Right atrium auricular region (tissue), 2 donors: Measurements from ENCODE around the gene AGTR1. TPM values are rescaled to one million over a fixed set of nuclear protein-coding genes. Genes with fewer than 3 reads are reported as not detected.
"Not testable (repeated sequence)": the region's sequence is repeated elsewhere in the genome, so short reads cannot be mapped to it uniquely, and the experiment has no call there.

Experiments
- DNase-seq: peaks from one replicate; pipeline ENCODE4 v3.0.0-alpha.2; 2019; ENCODE audit warnings: low spot score
- H3K27ac ChIP-seq, 2 donors: fragments of 200-600 bp; sonication (generic); 1 replicate in 1 of 2; 2 replicates in 1 of 2; pipeline ENCODE4 v1.5.1; 2016 to 2019
- H3K27me3 ChIP-seq, 2 donors: fragments of 200-600 bp; sonication (generic); one replicate each; pipeline versions ENCODE4 v1.5.1 to v1.6.0; 2017 to 2019
- H3K36me3 ChIP-seq: fragments of 200-600 bp; sonication (generic); one replicate; pipeline ENCODE4 v1.5.1; 2016
- H3K4me1 ChIP-seq, 2 donors: fragments of 200-600 bp; sonication (generic); one replicate each; pipeline versions ENCODE4 v1.5.1 to v1.6.0; 2017 to 2019
- H3K4me3 ChIP-seq, 2 donors: fragments of 200-600 bp; sonication (generic); 1 replicate in 1 of 2; 2 replicates in 1 of 2; pipeline ENCODE4 v1.5.1; 2017 to 2019; ENCODE audit warnings: mild to moderate bottlenecking in 1 of 2, moderate library complexity in 1 of 2
- H3K9me3 ChIP-seq, 2 donors: fragments of 200-600 bp; sonication (generic); one replicate each; pipeline ENCODE4 v1.5.1; 2019
- total RNA-seq, 2 donors: library from RNA; depleted of rRNA; stranded (reverse); fragments of >200 nt; gene quantifications; one replicate each; pipeline ENCODE4 v1.1.0, GENCODE V29; 2016
- TF ChIP-seq, protein P1 (sequence below), 2 donors: fragments of 200-600 bp; sonication (generic); IDR thresholded peaks; one replicate each; pipeline ENCODE4 v1.5.1; 2019; ENCODE audit warnings: antibody characterized with exemption in 2 of 2

Gene AGTR1
- total RNA-seq, 2 donors from 2014 or later: 22.6 to 35.2 TPM

GRCh38 chr3:148741219-148741618 is 43.5 kb downstream of the AGTR1 start:
- DNase-seq: no peak
- Histone ChIP-seq H3K4me1 (no peaks in the 10 kb centered on the region), H3K9me3 (no peaks in the 10 kb centered on the region), H3K36me3 (no peaks in the 10 kb centered on the region), H3K27ac (no peak overlapping the region), H3K4me3 (no peak overlapping the region), H3K27me3 (no peaks in the 10 kb centered on the region)
- TF ChIP-seq, protein P1, sequence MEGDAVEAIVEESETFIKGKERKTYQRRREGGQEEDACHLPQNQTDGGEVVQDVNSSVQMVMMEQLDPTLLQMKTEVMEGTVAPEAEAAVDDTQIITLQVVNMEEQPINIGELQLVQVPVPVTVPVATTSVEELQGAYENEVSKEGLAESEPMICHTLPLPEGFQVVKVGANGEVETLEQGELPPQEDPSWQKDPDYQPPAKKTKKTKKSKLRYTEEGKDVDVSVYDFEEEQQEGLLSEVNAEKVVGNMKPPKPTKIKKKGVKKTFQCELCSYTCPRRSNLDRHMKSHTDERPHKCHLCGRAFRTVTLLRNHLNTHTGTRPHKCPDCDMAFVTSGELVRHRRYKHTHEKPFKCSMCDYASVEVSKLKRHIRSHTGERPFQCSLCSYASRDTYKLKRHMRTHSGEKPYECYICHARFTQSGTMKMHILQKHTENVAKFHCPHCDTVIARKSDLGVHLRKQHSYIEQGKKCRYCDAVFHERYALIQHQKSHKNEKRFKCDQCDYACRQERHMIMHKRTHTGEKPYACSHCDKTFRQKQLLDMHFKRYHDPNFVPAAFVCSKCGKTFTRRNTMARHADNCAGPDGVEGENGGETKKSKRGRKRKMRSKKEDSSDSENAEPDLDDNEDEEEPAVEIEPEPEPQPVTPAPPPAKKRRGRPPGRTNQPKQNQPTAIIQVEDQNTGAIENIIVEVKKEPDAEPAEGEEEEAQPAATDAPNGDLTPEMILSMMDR (IDR thresholded peaks at IDR 0.05): no peak

DNA sequence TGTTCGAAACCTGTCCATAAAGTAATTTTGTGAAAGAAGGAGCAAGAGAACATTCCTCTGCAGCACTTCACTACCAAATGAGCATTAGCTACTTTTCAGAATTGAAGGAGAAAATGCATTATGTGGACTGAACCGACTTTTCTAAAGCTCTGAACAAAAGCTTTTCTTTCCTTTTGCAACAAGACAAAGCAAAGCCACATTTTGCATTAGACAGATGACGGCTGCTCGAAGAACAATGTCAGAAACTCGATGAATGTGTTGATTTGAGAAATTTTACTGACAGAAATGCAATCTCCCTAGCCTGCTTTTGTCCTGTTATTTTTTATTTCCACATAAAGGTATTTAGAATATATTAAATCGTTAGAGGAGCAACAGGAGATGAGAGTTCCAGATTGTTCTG is 44.4 kb downstream of the AGTR1 start:
- H3K4me3 ChIP-seq: no peak overlapping the region
- no peaks in the 10 kb centered on the region for H3K36me3 ChIP-seq
- DNase-seq: no peak
- no peaks in the 10 kb centered on the region for H3K27me3 ChIP-seq
- no peaks in the 10 kb centered on the region for H3K9me3 ChIP-seq
- TF ChIP-seq, protein P1 (IDR thresholded peaks at IDR 0.05): no peak
- no peak overlapping the region for H3K27ac ChIP-seq
- H3K4me1 ChIP-seq: no peaks in the 10 kb centered on the region

- no peak overlapping the region for H3K4me3 ChIP-seq
Observed at GRCh38 chr3:148746053-148746452, 48.4 kb downstream of the AGTR1 start.

DNA sequence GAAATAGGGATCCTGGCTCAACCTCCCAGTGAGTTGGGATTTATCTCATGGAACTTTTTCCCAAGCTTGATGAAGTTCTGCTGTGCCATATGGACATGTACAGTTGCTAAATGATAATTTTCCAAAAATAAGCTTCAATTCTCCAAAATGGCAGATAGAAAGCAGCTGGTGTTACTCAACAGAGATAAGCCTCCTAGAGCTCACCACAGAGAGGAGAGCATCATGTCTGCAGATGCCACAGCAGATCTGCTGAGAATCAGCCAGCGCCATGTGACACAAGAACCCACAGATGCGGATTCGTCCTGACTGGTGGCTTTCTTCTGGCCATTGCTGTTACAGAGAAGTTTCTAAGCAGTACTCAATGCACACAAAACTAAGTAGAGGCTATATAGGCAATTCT is 50.6 kb downstream of the AGTR1 start:
- Histone ChIP-seq H3K27me3 (no peaks in the 10 kb centered on the region), H3K27ac (no peak overlapping the region), H3K9me3 (no peaks in the 10 kb centered on the region), H3K36me3 (no peaks in the 10 kb centered on the region), H3K4me1 (no peaks in the 10 kb centered on the region), H3K4me3 (no peak overlapping the region)
- no peak for DNase-seq
- TF ChIP-seq, protein P1 (IDR thresholded peaks at IDR 0.05): no peak

More at GRCh38 chr3:148746053-148746452, 48.4 kb downstream of the AGTR1 start:
- Histone ChIP-seq H3K27ac (no peak overlapping the region), H3K36me3 (no peaks in the 10 kb centered on the region), H3K4me1 (no peaks in the 10 kb centered on the region), H3K27me3 (no peaks in the 10 kb centered on the region), H3K9me3 (no peaks in the 10 kb centered on the region)
- DNase-seq: no peak
- TF ChIP-seq, protein P1 (IDR thresholded peaks at IDR 0.05): no peak

GRCh38 chr3:148750296-148750695 is 52.6 kb downstream of the AGTR1 start:
- TF ChIP-seq, protein P1 (IDR thresholded peaks at IDR 0.05): no peak
- Histone ChIP-seq H3K27ac (no peak overlapping the region), H3K4me3 (no peak overlapping the region), H3K36me3 (no peaks in the 10 kb centered on the region), H3K4me1 (no peaks in the 10 kb centered on the region), H3K9me3 (no peaks in the 10 kb centered on the region), H3K27me3 (no peaks in the 10 kb centered on the region)
- DNase-seq: no peak

DNA sequence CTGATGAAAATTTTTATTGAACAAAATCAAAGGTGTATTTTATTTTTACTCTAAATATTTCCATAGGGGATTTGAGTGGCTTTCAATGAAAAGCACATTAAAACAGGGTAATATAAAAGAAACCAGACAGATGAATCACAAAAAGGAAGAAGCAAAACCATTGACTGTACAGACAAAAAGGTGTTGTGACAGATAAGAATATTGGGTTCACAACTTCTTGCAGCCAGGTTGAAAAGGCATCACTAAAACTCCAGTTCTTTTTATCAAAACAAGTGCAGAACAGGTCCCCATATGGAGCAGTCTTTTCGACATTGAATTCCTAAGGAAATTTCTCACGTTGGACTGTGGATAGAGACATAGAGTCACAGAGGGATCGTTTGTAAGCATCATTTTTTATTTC is 53.8 kb downstream of the AGTR1 start:
- no peak for DNase-seq
- Histone ChIP-seq H3K27ac (no peak overlapping the region), H3K27me3 (no peaks in the 10 kb centered on the region), H3K9me3 (no peaks in the 10 kb centered on the region), H3K4me1 (no peaks in the 10 kb centered on the region), H3K36me3 (no peaks in the 10 kb centered on the region), H3K4me3 (no peak overlapping the region)
- TF ChIP-seq, protein P1 (IDR thresholded peaks at IDR 0.05): no peak

GRCh38 chr3:148753385-148753784 is 55.7 kb downstream of the AGTR1 start:
- H3K27ac ChIP-seq, H3K9me3 ChIP-seq, H3K4me1 ChIP-seq, H3K36me3 ChIP-seq, H3K4me3 ChIP-seq, H3K27me3 ChIP-seq, DNase-seq: not testable (repeated sequence)
